GM23338 (cell line): ENCODE measurements around the gene SRY. TPM values are rescaled to one million over a fixed set of nuclear protein-coding genes. Genes with fewer than 3 reads are reported as not detected.

Source experiments
- ATAC-seq: fragments of 200-7000 bp; cut with Tn5 transposase; 3 replicates; pipeline ENCODE4 v1.9.1; 2020
- DNase-seq: peaks from one replicate; pipeline ENCODE4 v3.0.0-alpha.2; 2015; ENCODE audit warnings: low spot score
- H2AFZ ChIP-seq: fragments of 200-600 bp; sonication (generic); 2 replicates; pipeline ENCODE4 v1.8.0; 2016; ENCODE audit warnings: antibody characterized with exemption, mild to moderate bottlenecking, moderate library complexity
- H3F3A ChIP-seq: fragments of 200-600 bp; sonication (generic); replicated peaks from 2 replicates; pipeline ENCODE4 v1.8.0; 2017; ENCODE audit warnings: antibody characterized with exemption, mixed run types, low read depth
- H3K27ac ChIP-seq: fragments of 200-600 bp; sonication (generic); 2 replicates; pipeline ENCODE4 v1.6.1; 2016; ENCODE audit warnings: low read depth
- H3K27me3 ChIP-seq: fragments of 200-600 bp; sonication (generic); 2 replicates; pipeline ENCODE4 v1.8.0; 2016; ENCODE audit warnings: mild to moderate bottlenecking, mixed run types, moderate library complexity; ENCODE audit not compliant: insufficient read depth
- H3K36me3 ChIP-seq: fragments of 200-600 bp; sonication (generic); 2 replicates; pipeline ENCODE4 v1.8.0; 2016; ENCODE audit warnings: mild to moderate bottlenecking; ENCODE audit not compliant: insufficient read depth
- H3K4me1 ChIP-seq: fragments of 200-600 bp; sonication (generic); 2 replicates; pipeline ENCODE4 v1.8.0; 2016; ENCODE audit warnings: mild to moderate bottlenecking, moderate library complexity; ENCODE audit not compliant: insufficient read depth
- H3K4me2 ChIP-seq: fragments of 200-600 bp; sonication (generic); 2 replicates; pipeline ENCODE4 v1.7.1; 2017; ENCODE audit warnings: mixed run types
- H3K4me3 ChIP-seq: fragments of 200-600 bp; sonication (generic); 2 replicates; pipeline ENCODE4 v1.6.1; 2016; ENCODE audit warnings: mixed run types
- H3K79me2 ChIP-seq: fragments of 200-600 bp; sonication (generic); replicated peaks from 2 replicates; pipeline ENCODE4 v1.8.0; 2017; ENCODE audit warnings: mild to moderate bottlenecking; ENCODE audit not compliant: insufficient read depth
- H3K9me2 ChIP-seq: fragments of 200-600 bp; sonication (generic); 2 replicates; pipeline ENCODE4 v1.8.0; 2017; ENCODE audit not compliant: insufficient read depth
- H4K20me1 ChIP-seq: fragments of 200-600 bp; sonication (generic); replicated peaks from 2 replicates; pipeline ENCODE4 v1.8.0; 2017; ENCODE audit warnings: mild to moderate bottlenecking; ENCODE audit not compliant: insufficient read depth
- H3K27ac Mint-ChIP-seq: 2 replicates; pipeline ENCODE4 v1.8.0; 2020; ENCODE audit warnings: inconsistent platforms, mild to moderate bottlenecking, moderate library complexity, mixed read lengths
- H3K27me3 Mint-ChIP-seq: 3 replicates; pipeline ENCODE4 v1.8.0; 2022; ENCODE audit warnings: low read depth, mild to moderate bottlenecking, moderate library complexity, mixed read lengths, inconsistent platforms; ENCODE audit not compliant: insufficient read depth, poor library complexity
- H3K36me3 Mint-ChIP-seq: 3 replicates; pipeline ENCODE4 v1.8.0; 2021; ENCODE audit warnings: low read depth, mild to moderate bottlenecking, inconsistent platforms, moderate library complexity, mixed read lengths
- H3K4me1 Mint-ChIP-seq: 3 replicates; pipeline ENCODE4 v1.8.0; 2020; ENCODE audit warnings: mild to moderate bottlenecking, inconsistent platforms, mixed read lengths
- H3K4me3 Mint-ChIP-seq: 3 replicates; pipeline ENCODE4 v1.8.0; 2021; ENCODE audit warnings: moderate library complexity, mild to moderate bottlenecking, inconsistent platforms, mixed read lengths
- H3K9me3 Mint-ChIP-seq: 3 replicates; pipeline ENCODE4 v1.8.0; 2020; ENCODE audit warnings: moderate library complexity, mild to moderate bottlenecking, inconsistent platforms, mixed read lengths
- CREB1 ChIP-seq: fragments of 250-450 bp; sonication (Bioruptor Pico); IDR thresholded peaks from 2 replicates; pipeline ENCODE4 v1.5.0; 2020; ENCODE audit warnings: low read depth, mild to moderate bottlenecking, moderate library complexity
- CTCF ChIP-seq, 2 experiments: fragments of 200-600 bp in 1 of 2; sonication (generic) in 1 of 2; conservative IDR thresholded peaks; 2 replicates each; pipeline versions ENCODE4 v1.5.1 to v1.6.1; 2016 to 2017; ENCODE audit warnings: antibody characterized with exemption in 2 of 2, low read depth in 2 of 2, mild to moderate bottlenecking in 2 of 2, moderate library complexity in 1 of 2
- ETS1 ChIP-seq: IDR thresholded peaks from 2 replicates; pipeline ENCODE4 v1.6.1; 2016; ENCODE audit warnings: antibody characterized with exemption
- EZH2 ChIP-seq: fragments of 200-600 bp; sonication (generic); IDR thresholded peaks from one replicate; pipeline ENCODE4 v1.8.0; 2017; ENCODE audit warnings: antibody characterized with exemption, mild to moderate bottlenecking, low read depth; ENCODE audit not compliant: unreplicated experiment
- JUNB ChIP-seq: IDR thresholded peaks from one replicate; pipeline ENCODE4 v1.6.1; 2016; ENCODE audit warnings: antibody characterized with exemption; ENCODE audit not compliant: unreplicated experiment
- NANOG ChIP-seq: IDR thresholded peaks from 2 replicates; pipeline ENCODE4 v1.6.1; 2016; ENCODE audit warnings: antibody characterized with exemption, borderline replicate concordance
- POLR2AphosphoS5 ChIP-seq: IDR thresholded peaks from 2 replicates; pipeline ENCODE4 v1.6.1; 2016; ENCODE audit warnings: antibody characterized with exemption, low read depth
- REST ChIP-seq: IDR thresholded peaks from one replicate; pipeline ENCODE4 v1.6.1; 2018; ENCODE audit warnings: antibody characterized with exemption; ENCODE audit not compliant: unreplicated experiment
- STAT1 ChIP-seq: IDR thresholded peaks from one replicate; pipeline ENCODE4 v1.6.1; 2016; ENCODE audit warnings: antibody characterized with exemption; ENCODE audit not compliant: unreplicated experiment
- ZNF114 ChIP-seq: fragments of 250-450 bp; sonication (Bioruptor Pico); IDR thresholded peaks from 2 replicates; pipeline ENCODE4 v1.5.0; 2020; ENCODE audit warnings: mild to moderate bottlenecking, moderate library complexity
- ZNF331 ChIP-seq: fragments of 250-450 bp; sonication (Bioruptor Pico); IDR thresholded peaks from 2 replicates; pipeline ENCODE4 v1.5.0; 2020; ENCODE audit warnings: low read depth, mild to moderate bottlenecking, moderate library complexity
- polyA plus RNA-seq: library from polyadenylated mRNA; unstranded; fragments of >200 nt; fragmentation: Nextera tagmentation; extraction: Ambion mirVana; gene quantifications from 2 replicates; pipeline ENCODE4 v1.2.1, GENCODE V29; 2016
- total RNA-seq: library from RNA; depleted of rRNA; stranded (reverse); fragments of >200 nt; shearing (Covaris generic); gene quantifications from 2 replicates; pipeline ENCODE4 v1.2.3, GENCODE V29; 2014

The SRY gene
- total and polyA plus RNA-seq, 2 experiments from 2014 or later = 3.2 to 12.3 TPM

GRCh38 chrY:2796977-2797523 lies 9.6 kb upstream of the SRY start (continued):
- no peak for TF ChIP-seq ZNF114 (CRISPR knock-in tag)
- no peak for TF ChIP-seq CREB1
- TF ChIP-seq JUNB = no peak
- TF ChIP-seq ETS1 = no peak
- no peak for TF ChIP-seq ZNF331
- TF ChIP-seq STAT1 = no peak
- no peak for TF ChIP-seq EZH2
- TF ChIP-seq REST = no peak
- no peak for TF ChIP-seq POLR2AphosphoS5

- Histone ChIP-seq H3K4me3 (no peak overlapping the region), H3K27ac (no peak overlapping the region), H4K20me1 (no peaks in the 10 kb centered on the region), H3K4me2 (no peak overlapping the region), H2AFZ (no peak overlapping the region), H3K9me2 (no peaks in the 10 kb centered on the region), H3K4me1 (peaks cover 31% of the 10 kb centered on the region), H3K79me2 (no peaks in the 10 kb centered on the region), H3F3A (no peaks in the 10 kb centered on the region), H3K27me3 (peaks cover 14% of the 10 kb centered on the region), H3K36me3 (no peaks in the 10 kb centered on the region)
- Mint-ChIP-seq H3K9me3 (no peaks in the 10 kb centered on the region), H3K36me3 (no peaks in the 10 kb centered on the region), H3K27me3 (peaks cover 13% of the 10 kb centered on the region), H3K4me3 (no peak overlapping the region), H3K4me1 (peaks cover 22% of the 10 kb centered on the region), H3K27ac (no peak overlapping the region)
- DNase-seq (no peak), ATAC-seq (no peak)
- no peak for TF ChIP-seq ETS1
- TF ChIP-seq JUNB = no peak
- no peak for TF ChIP-seq NANOG
- no peak for TF ChIP-seq ZNF114 (CRISPR knock-in tag)
- TF ChIP-seq ZNF331 = no peak
- no peak for TF ChIP-seq CTCF (conservative IDR thresholded peaks at IDR 0.05; ENCODE audit: low read depth in 2 of 2)
- TF ChIP-seq STAT1 = no peak
Observed at GRCh38 chrY:2789756-2790155, 2.3 kb upstream of the SRY start.
